H1 (cell line): ENCODE data around the gene HNF1B.

Experiments
- CTCF ChIP-seq, 3 experiments: IDR thresholded peaks; 1 replicate in 2 of 3; 2 replicates in 1 of 3; pipeline versions ENCODE4 v1.5.1 to v1.6.1; 2011; ENCODE audit warnings: low read length in 3 of 3, mild to moderate bottlenecking in 3 of 3, inconsistent platforms in 2 of 3, low read depth in 1 of 3, moderate library complexity in 1 of 3; ENCODE audit not compliant: insufficient read depth in 1 of 3; ENCODE audit errors: control extremely low read depth in 1 of 3
- HDAC6 ChIP-seq: IDR thresholded peaks from one replicate; pipeline ENCODE4 v1.7.1; 2012; ENCODE audit warnings: low read depth, mild to moderate bottlenecking, inconsistent platforms, low read length, moderate library complexity
- POLR2A ChIP-seq, 2 experiments: IDR thresholded peaks; 1 replicate in 1 of 2; 2 replicates in 1 of 2; pipeline ENCODE4 v1.6.1; 2011; ENCODE audit warnings: low read depth in 2 of 2, low read length in 2 of 2, mild to moderate bottlenecking in 2 of 2; ENCODE audit errors: control extremely low read depth in 1 of 2
- POU5F1 ChIP-seq: IDR thresholded peaks from 2 replicates; pipeline ENCODE4 v1.6.1; 2011; ENCODE audit warnings: low read depth, mild to moderate bottlenecking, low read length, moderate library complexity
- SIN3A ChIP-seq, 2 experiments: IDR thresholded peaks in 1 of 2; conservative IDR thresholded peaks in 1 of 2; 2 replicates each; pipeline ENCODE4 v1.6.1; 2011 to 2012; ENCODE audit warnings: low read length in 2 of 2, improper control_type of control experiment in 1 of 2, low read depth in 1 of 2, mild to moderate bottlenecking in 1 of 2
- SUZ12 ChIP-seq: fragments of 200-600 bp; sonication (generic); IDR thresholded peaks from 2 replicates; pipeline ENCODE4 v1.6.1; 2012; ENCODE audit warnings: mild to moderate bottlenecking, inconsistent platforms, low read length, moderate library complexity, mixed read lengths
- TEAD4 ChIP-seq: IDR thresholded peaks from 2 replicates; pipeline ENCODE4 v1.6.1; 2012; ENCODE audit warnings: low read depth, low read length, inconsistent platforms, mixed read lengths
- USF2 ChIP-seq: IDR thresholded peaks from 2 replicates; pipeline ENCODE4 v1.6.1; 2011; ENCODE audit warnings: low read length, improper control_type of control experiment
- TF ChIP-seq, protein P1 (sequence below): IDR thresholded peaks from 2 replicates; pipeline ENCODE4 v1.6.1; 2012; ENCODE audit warnings: inconsistent platforms

DNA sequence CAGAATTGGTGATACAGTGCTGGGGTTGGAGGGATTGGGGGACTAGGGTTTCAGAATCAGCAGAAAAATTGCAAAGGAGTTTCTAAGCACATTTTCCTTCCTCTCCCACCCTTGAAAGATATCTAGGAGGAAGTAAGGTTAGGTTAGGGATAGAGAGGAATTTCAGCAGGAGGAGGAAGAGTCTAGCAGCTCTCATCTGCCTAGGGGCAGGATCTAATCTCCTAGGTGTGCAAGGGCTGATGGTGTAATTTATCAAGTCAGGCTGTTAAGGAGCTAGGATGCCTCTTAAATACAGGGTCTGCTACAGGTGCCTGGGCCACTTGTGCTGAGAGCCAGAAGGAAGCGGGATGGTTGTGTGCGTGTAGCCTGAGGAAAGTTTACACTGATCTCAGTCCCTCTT is 1.8 kb upstream of the HNF1B start:
- TF ChIP-seq SIN3A (conservative IDR thresholded peaks at IDR 0.05 in 1 of 2, IDR thresholded peaks at IDR 0.05 in 1 of 2; ENCODE audit: low read depth in 1 of 2, low read length in 2 of 2) (no peak), CTCF (IDR thresholded peaks at IDR 0.05; ENCODE audit: control extremely low read depth in 1 of 3, insufficient read depth in 1 of 3, low read depth in 1 of 3, low read length in 3 of 3) (no peak), POLR2A (IDR thresholded peaks at IDR 0.05; ENCODE audit: control extremely low read depth in 1 of 2, low read depth in 2 of 2, low read length in 2 of 2) (no peak), HDAC6 (no peak), TEAD4 (no peak), USF2 (no peak), SUZ12 (no peak), POU5F1 (no peak)
- TF ChIP-seq, protein P1, sequence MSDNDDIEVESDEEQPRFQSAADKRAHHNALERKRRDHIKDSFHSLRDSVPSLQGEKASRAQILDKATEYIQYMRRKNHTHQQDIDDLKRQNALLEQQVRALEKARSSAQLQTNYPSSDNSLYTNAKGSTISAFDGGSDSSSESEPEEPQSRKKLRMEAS: no peak
